GM12874 (cell line): ENCODE results near the gene ADCY7.

Experiments
- TF ChIP-seq, protein P1 (sequence below): IDR thresholded peaks from 2 replicates; pipeline ENCODE4 v1.5.1; 2011; ENCODE audit warnings: low read depth, mild to moderate bottlenecking, control low read depth, low read length, moderate library complexity; ENCODE audit not compliant: insufficient read depth

ADCY7 gene

DNA sequence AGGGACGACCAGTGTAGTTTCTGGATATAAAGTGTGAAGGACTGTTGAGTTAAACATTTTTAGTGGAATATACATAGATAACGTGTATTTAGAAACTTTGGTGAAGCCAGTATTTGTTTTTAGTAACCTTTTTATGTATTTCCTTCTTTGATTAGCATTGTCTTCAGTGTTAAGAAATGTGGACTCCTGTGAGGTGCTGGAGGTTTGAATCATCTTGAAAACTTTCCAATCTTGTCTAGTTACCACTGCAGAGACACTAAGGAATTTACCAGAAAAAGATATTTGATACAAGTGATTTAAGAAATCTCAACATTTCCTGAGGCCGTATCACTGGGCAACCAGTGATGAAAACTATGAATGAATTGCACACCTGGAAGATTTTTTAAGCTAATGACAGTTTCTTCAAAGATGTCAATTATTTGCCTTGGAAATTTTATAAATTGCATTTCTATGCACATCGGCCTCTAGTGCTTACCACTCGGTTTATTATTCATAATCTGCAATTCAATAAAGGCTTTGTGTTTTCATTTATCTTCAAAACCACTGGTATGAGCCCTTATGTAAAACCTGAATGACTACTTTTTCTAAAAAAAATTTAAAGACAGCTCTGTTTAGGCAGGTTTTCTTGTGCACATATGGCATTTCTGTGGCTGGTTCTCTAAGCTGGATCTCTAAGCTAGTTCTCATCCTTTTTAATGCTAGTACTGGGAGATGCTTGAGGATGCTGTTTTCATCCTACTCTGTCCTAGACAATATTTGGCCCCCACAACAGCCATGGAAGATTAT is 31.4 kb upstream of the ADCY7 start:
- TF ChIP-seq, protein P1, sequence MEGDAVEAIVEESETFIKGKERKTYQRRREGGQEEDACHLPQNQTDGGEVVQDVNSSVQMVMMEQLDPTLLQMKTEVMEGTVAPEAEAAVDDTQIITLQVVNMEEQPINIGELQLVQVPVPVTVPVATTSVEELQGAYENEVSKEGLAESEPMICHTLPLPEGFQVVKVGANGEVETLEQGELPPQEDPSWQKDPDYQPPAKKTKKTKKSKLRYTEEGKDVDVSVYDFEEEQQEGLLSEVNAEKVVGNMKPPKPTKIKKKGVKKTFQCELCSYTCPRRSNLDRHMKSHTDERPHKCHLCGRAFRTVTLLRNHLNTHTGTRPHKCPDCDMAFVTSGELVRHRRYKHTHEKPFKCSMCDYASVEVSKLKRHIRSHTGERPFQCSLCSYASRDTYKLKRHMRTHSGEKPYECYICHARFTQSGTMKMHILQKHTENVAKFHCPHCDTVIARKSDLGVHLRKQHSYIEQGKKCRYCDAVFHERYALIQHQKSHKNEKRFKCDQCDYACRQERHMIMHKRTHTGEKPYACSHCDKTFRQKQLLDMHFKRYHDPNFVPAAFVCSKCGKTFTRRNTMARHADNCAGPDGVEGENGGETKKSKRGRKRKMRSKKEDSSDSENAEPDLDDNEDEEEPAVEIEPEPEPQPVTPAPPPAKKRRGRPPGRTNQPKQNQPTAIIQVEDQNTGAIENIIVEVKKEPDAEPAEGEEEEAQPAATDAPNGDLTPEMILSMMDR = no peak

DNA sequence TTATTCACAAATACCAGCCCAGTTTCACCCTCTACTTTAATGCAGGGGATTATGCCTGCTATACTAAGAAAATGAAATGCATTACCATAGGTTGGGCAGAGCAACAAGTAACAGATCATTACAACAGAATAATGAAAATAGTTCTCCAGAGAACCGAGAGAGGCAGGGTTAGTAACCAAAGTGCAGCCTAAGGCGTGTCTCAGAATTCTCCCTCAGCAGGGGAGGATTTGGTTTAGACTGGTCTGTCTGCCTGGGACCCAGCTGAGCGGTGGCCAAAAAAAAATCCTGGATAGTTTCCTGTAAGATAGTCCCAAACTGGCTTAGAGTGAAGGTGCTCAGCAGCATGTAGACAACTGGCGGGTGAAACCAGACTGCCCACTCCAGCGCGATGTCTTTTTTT is 30.8 kb upstream of the ADCY7 start:
- TF ChIP-seq, protein P1 = no peak

DNA sequence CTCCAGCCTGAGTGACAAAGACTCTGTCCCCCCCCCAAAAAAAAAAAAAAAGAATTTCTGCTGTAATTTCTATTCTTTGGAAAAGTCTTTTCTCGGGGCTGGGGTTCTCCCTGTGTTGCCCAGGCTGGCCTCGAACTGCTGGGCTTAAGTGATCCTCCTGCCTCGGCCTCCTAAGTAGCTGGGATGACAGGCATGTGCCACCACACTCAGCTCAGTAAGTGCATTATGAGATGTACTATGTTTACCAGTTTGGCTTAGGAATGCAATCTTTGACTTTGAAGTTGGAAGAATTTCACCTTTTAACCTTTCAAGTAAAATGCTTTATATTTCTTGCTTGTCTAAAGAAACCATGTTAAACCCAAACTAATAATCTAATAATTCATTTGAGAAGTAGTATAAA is 28.0 kb upstream of the ADCY7 start:
- TF ChIP-seq, protein P1 = no peak

DNA sequence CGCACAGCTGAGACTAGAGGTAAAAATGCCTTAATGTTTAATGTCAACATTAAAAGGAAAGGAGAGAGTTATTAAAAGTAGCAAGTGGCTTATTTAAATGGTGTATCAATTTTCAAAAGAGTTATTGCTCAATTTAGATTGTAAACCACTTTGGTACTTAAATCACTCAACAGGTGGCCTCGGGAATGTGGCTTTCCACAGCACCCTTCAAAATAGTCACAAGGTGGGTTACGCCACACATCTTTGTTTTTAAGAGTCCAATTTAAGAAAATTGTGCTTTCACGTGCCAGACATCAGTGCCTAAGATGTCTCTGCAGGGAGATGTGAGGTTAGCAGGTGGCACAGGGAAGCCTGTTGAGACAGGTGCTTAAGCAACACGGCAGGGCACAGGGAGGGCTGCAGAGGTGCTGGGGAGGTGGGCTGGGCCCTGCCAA is 27.5 kb upstream of the ADCY7 start:
- TF ChIP-seq, protein P1 = no peak

DNA sequence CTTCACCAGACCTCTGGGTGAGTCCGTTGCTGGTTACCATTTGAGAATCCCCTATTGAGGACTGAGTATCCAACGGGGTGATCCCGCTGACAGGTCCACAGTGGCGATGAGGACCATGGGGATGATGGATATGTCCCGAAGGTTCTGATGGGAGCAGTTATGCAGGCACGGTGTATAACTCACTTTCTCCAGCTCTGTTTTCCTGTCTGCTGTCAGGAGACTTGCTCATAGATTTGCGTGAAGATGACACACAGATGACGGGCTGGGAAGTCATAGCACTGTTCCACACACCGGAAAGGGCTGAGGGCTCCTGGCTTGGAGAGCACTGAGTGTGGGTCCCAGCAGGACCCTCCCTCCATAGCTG is 22.2 kb upstream of the ADCY7 start:
- TF ChIP-seq, protein P1 = no peak

DNA sequence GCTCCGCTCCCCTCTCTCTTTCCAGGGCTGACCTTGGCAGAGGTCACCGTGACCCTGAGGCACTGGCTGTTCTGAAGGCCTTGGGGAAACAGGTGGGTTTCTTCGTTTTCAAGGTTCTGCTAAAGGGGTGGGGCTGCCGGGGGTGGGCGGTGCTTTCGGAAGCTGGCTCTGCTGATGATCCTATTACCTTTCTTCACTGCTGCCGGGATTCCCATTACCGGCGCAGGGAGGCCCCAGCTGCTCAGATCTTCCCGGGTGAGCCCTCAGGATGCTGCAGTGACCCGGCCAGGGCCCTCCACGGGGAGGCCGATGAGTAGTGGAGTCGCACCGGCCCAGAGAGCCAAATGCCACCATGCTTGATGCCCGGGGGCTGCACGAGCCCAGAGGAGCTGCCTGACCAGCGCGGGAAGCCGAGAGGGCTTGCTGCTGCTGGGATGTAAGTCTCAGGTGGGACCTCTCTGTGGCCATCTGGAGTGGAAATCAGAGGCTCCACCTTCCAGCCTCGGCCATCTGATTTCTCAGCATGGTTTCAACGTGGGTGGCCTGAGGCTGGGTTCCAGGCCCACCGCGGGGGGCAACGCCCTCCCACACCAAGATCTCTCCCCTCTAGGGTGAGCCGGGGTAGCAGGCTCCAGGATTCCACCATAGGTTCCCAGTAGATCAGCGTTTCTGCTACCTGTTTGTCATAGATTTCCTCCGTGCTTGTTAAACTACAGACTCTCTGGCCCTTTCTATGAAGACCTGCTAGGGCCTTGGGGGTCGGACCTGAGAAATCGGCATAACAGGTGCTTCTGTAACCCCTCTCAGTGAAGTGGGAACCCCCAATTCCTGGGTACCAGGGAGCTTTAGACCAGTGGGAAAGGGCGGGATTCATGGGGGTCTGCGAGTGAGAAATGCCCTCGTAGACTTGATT is 21.6 kb upstream of the ADCY7 start:
- TF ChIP-seq, protein P1 = no peak
